Activated naive CD4-positive, alpha-beta T cell treated with anti-CD3 and anti-CD28 coated beads, Interleukin-2, amount 10 ng/mL, durations not matched to agents 7 days and 5 days (primary cell): Measurements from ENCODE around the gene LRRC49.

ENCODE experiments used
- CTCF ChIA-PET: fragments of 350-600 bp; sonication (Branson Sonifier 250); formaldehyde crosslinking; loops from one replicate; lab custom pipeline; 2021; ENCODE audit warnings: antibody characterized with exemption; lab: Charles Lee
- DNase-seq: peaks from one replicate; pipeline ENCODE4 v3.0.0-alpha.2; 2020
- H3K27ac Mint-ChIP-seq: one replicate; pipeline ENCODE4 v1.8.0; 2021; ENCODE audit warnings: mild to moderate bottlenecking, moderate library complexity, mixed read lengths
- H3K27me3 Mint-ChIP-seq: one replicate; pipeline ENCODE4 v1.8.0; 2021; ENCODE audit warnings: mild to moderate bottlenecking, mixed read lengths
- H3K36me3 Mint-ChIP-seq: one replicate; pipeline ENCODE4 v1.8.0; 2021; ENCODE audit warnings: mixed read lengths
- H3K4me1 Mint-ChIP-seq: one replicate; pipeline ENCODE4 v1.8.0; 2021; ENCODE audit warnings: mixed read lengths
- H3K4me3 Mint-ChIP-seq: one replicate; pipeline ENCODE4 v1.8.0; 2021; ENCODE audit warnings: mild to moderate bottlenecking, moderate library complexity, mixed read lengths
- H3K9me3 Mint-ChIP-seq: one replicate; pipeline ENCODE4 v1.8.0; 2021; ENCODE audit warnings: mixed read lengths

LRRC49 gene

GRCh38 chr15:71052356-71052755 is 159.7 kb downstream of the LRRC49 start:
- H3K27me3 Mint-ChIP-seq: no peaks in the 10 kb centered on the region
- no peak overlapping the region for H3K4me3 Mint-ChIP-seq
- CTCF ChIA-PET: no interaction called here

GRCh38 chr15:71054286-71054952 is 161.8 kb downstream of the LRRC49 start:
- no peaks in the 10 kb centered on the region for H3K36me3 Mint-ChIP-seq
- no peak overlapping the region for H3K4me3 Mint-ChIP-seq
- H3K4me1 Mint-ChIP-seq: no peaks in the 10 kb centered on the region
- no peak overlapping the region for H3K27ac Mint-ChIP-seq
- no peaks in the 10 kb centered on the region for H3K9me3 Mint-ChIP-seq
- CTCF ChIA-PET: no interaction called here
- H3K27me3 Mint-ChIP-seq: no peaks in the 10 kb centered on the region
- DNase-seq: no peak

More at GRCh38 chr15:71052356-71052755, 159.7 kb downstream of the LRRC49 start:
- Mint-ChIP-seq H3K27ac (no peak overlapping the region), H3K9me3 (no peaks in the 10 kb centered on the region), H3K36me3 (no peaks in the 10 kb centered on the region), H3K4me1 (no peaks in the 10 kb centered on the region)
- no peak for DNase-seq

- DNase-seq: no peak
- no peak overlapping the region for H3K4me3 Mint-ChIP-seq
- H3K9me3 Mint-ChIP-seq: no peaks in the 10 kb centered on the region
- no peaks in the 10 kb centered on the region for H3K4me1 Mint-ChIP-seq
- H3K27me3 Mint-ChIP-seq: peaks cover 2% of the 10 kb centered on the region
- CTCF ChIA-PET: no interaction called here
- H3K27ac Mint-ChIP-seq: no peak overlapping the region
- no peaks in the 10 kb centered on the region for H3K36me3 Mint-ChIP-seq
These were observed 162.8 kb downstream of the LRRC49 start for GRCh38 chr15:71055461-71055860.

- Mint-ChIP-seq H3K9me3 (no peaks in the 10 kb centered on the region), H3K27ac (no peak overlapping the region), H3K4me3 (no peak overlapping the region), H3K4me1 (no peaks in the 10 kb centered on the region), H3K36me3 (no peaks in the 10 kb centered on the region), H3K27me3 (peaks cover 4% of the 10 kb centered on the region)
- DNase-seq: no peak
- CTCF ChIA-PET: no interaction called here
These were observed 163.5 kb downstream of the LRRC49 start for GRCh38 chr15:71056111-71056510.

GRCh38 chr15:71057143-71057542 is 164.5 kb downstream of the LRRC49 start:
- Mint-ChIP-seq H3K27me3 (peaks cover 4% of the 10 kb centered on the region), H3K9me3 (no peaks in the 10 kb centered on the region), H3K36me3 (no peaks in the 10 kb centered on the region), H3K27ac (no peak overlapping the region), H3K4me1 (no peaks in the 10 kb centered on the region), H3K4me3 (no peak overlapping the region)
- CTCF ChIA-PET: no interaction called here
- no peak for DNase-seq

- no peak overlapping the region for H3K27ac Mint-ChIP-seq
- H3K36me3 Mint-ChIP-seq: no peaks in the 10 kb centered on the region
- no peaks in the 10 kb centered on the region for H3K4me1 Mint-ChIP-seq
- DNase-seq: no peak
- H3K27me3 Mint-ChIP-seq: peaks cover 4% of the 10 kb centered on the region
- CTCF ChIA-PET: no interaction called here
- H3K4me3 Mint-ChIP-seq: no peak overlapping the region
- no peaks in the 10 kb centered on the region for H3K9me3 Mint-ChIP-seq
These were observed 165.0 kb downstream of the LRRC49 start for GRCh38 chr15:71057581-71057980.

GRCh38 chr15:71060983-71061382 is 168.4 kb downstream of the LRRC49 start:
- no peak for DNase-seq
- CTCF ChIA-PET: no interaction called here
- Mint-ChIP-seq H3K9me3 (no peaks in the 10 kb centered on the region), H3K4me1 (no peaks in the 10 kb centered on the region), H3K36me3 (no peaks in the 10 kb centered on the region), H3K4me3 (no peak overlapping the region), H3K27ac (no peak overlapping the region), H3K27me3 (peaks cover 4% of the 10 kb centered on the region)

- no peaks in the 10 kb centered on the region for H3K36me3 Mint-ChIP-seq
- no peaks in the 10 kb centered on the region for H3K27me3 Mint-ChIP-seq
- H3K27ac Mint-ChIP-seq: no peak overlapping the region
- H3K4me1 Mint-ChIP-seq: no peaks in the 10 kb centered on the region
- no peaks in the 10 kb centered on the region for H3K9me3 Mint-ChIP-seq
- CTCF ChIA-PET: no interaction called here
- no peak for DNase-seq
- H3K4me3 Mint-ChIP-seq: no peak overlapping the region
These were observed 174.4 kb downstream of the LRRC49 start for GRCh38 chr15:71066983-71067382.

- no peaks in the 10 kb centered on the region for H3K36me3 Mint-ChIP-seq
- no peaks in the 10 kb centered on the region for H3K27me3 Mint-ChIP-seq
- no peak overlapping the region for H3K4me3 Mint-ChIP-seq
These were observed 177.1 kb downstream of the LRRC49 start for GRCh38 chr15:71069693-71070092.

GRCh38 chr15:71071529-71071928 is 178.9 kb downstream of the LRRC49 start:
- no peaks in the 10 kb centered on the region for H3K27me3 Mint-ChIP-seq
- CTCF ChIA-PET: no interaction called here
- H3K4me1 Mint-ChIP-seq: no peaks in the 10 kb centered on the region
- DNase-seq: no peak
- H3K27ac Mint-ChIP-seq: no peak overlapping the region
- no peaks in the 10 kb centered on the region for H3K36me3 Mint-ChIP-seq
- H3K9me3 Mint-ChIP-seq: peaks cover 2% of the 10 kb centered on the region
- no peak overlapping the region for H3K4me3 Mint-ChIP-seq

More at GRCh38 chr15:71069693-71070092, 177.1 kb downstream of the LRRC49 start:
- Mint-ChIP-seq H3K4me1 (no peaks in the 10 kb centered on the region), H3K9me3 (peaks cover 2% of the 10 kb centered on the region), H3K27ac (no peak overlapping the region)
- CTCF ChIA-PET: no interaction called here
- DNase-seq: no peak

- DNase-seq: no peak
- Mint-ChIP-seq H3K27me3 (no peaks in the 10 kb centered on the region), H3K9me3 (peaks cover 2% of the 10 kb centered on the region), H3K27ac (no peak overlapping the region), H3K36me3 (no peaks in the 10 kb centered on the region), H3K4me3 (no peak overlapping the region), H3K4me1 (no peaks in the 10 kb centered on the region)
- CTCF ChIA-PET: no interaction called here
These were observed 179.8 kb downstream of the LRRC49 start for GRCh38 chr15:71072423-71072822.

GRCh38 chr15:71078506-71079207 is 186.0 kb downstream of the LRRC49 start:
- H3K27me3 Mint-ChIP-seq: peaks cover 4% of the 10 kb centered on the region
- H3K9me3 Mint-ChIP-seq: no peaks in the 10 kb centered on the region
- CTCF ChIA-PET: no interaction called here
- no peaks in the 10 kb centered on the region for H3K36me3 Mint-ChIP-seq
- H3K4me1 Mint-ChIP-seq: no peaks in the 10 kb centered on the region
- no peak overlapping the region for H3K27ac Mint-ChIP-seq
- no peak for DNase-seq
- H3K4me3 Mint-ChIP-seq: no peak overlapping the region

- CTCF ChIA-PET: no interaction called here
- Mint-ChIP-seq H3K4me3 (no peak overlapping the region), H3K4me1 (no peaks in the 10 kb centered on the region), H3K36me3 (no peaks in the 10 kb centered on the region), H3K27ac (no peak overlapping the region), H3K27me3 (peaks cover 4% of the 10 kb centered on the region), H3K9me3 (no peaks in the 10 kb centered on the region)
- DNase-seq: no peak
These were observed 186.8 kb downstream of the LRRC49 start for GRCh38 chr15:71079208-71080044.

- H3K9me3 Mint-ChIP-seq: no peaks in the 10 kb centered on the region
- no peak overlapping the region for H3K27ac Mint-ChIP-seq
- no peaks in the 10 kb centered on the region for H3K4me1 Mint-ChIP-seq
- no peak overlapping the region for H3K4me3 Mint-ChIP-seq
- H3K27me3 Mint-ChIP-seq: peaks cover 4% of the 10 kb centered on the region
- DNase-seq: no peak
- H3K36me3 Mint-ChIP-seq: no peaks in the 10 kb centered on the region
- CTCF ChIA-PET: no interaction called here
These were observed 187.5 kb downstream of the LRRC49 start for GRCh38 chr15:71080166-71080565.
